ENCODE data around the gene CAVIN1. TPM values are rescaled to one million over a fixed set of nuclear protein-coding genes. Genes with fewer than 3 reads are reported as not detected.

The CAVIN1 gene
- total RNA-seq, 1 donor from 2014 or later = 53.3 TPM

DNA sequence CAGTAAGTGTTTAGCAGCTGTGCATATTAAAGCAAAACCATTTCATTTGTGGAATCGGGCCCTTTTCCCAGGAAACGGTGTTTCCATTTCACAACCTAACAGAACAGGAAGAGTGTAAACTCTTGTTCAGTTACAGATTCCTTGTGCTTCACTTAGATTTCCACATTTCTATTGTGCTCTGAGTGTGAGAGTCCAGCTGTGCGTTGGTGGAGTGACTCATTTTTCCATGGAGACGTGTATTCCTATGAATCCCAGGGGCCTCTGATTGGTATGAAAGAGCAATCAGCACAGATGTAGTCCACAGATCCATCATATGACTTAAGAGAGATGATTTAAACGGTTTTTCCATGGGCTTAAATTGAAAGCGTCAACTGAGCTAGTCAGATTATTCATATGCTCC, 13.3 kb upstream of the CAVIN1 start:
- TF ChIP-seq, protein P1, sequence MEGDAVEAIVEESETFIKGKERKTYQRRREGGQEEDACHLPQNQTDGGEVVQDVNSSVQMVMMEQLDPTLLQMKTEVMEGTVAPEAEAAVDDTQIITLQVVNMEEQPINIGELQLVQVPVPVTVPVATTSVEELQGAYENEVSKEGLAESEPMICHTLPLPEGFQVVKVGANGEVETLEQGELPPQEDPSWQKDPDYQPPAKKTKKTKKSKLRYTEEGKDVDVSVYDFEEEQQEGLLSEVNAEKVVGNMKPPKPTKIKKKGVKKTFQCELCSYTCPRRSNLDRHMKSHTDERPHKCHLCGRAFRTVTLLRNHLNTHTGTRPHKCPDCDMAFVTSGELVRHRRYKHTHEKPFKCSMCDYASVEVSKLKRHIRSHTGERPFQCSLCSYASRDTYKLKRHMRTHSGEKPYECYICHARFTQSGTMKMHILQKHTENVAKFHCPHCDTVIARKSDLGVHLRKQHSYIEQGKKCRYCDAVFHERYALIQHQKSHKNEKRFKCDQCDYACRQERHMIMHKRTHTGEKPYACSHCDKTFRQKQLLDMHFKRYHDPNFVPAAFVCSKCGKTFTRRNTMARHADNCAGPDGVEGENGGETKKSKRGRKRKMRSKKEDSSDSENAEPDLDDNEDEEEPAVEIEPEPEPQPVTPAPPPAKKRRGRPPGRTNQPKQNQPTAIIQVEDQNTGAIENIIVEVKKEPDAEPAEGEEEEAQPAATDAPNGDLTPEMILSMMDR (IDR thresholded peaks at IDR 0.05; ENCODE audit: unreplicated experiment) = no peak
- peaks cover 5% of the 10 kb centered on the region for H3K4me1 Mint-ChIP-seq
- no peaks in the 10 kb centered on the region for H3K36me3 Mint-ChIP-seq
- DNase-seq (ENCODE audit: low spot score in 2 of 2, unreplicated experiment in 2 of 2) = no peak
- H3K9me3 Mint-ChIP-seq = no peaks in the 10 kb centered on the region
- H3K4me3 Mint-ChIP-seq = no peak overlapping the region
- peak overlapping the region; percentile 23 for H3K27ac Mint-ChIP-seq
- no peaks in the 10 kb centered on the region for H3K27me3 Mint-ChIP-seq (ENCODE audit: low read depth)

DNA sequence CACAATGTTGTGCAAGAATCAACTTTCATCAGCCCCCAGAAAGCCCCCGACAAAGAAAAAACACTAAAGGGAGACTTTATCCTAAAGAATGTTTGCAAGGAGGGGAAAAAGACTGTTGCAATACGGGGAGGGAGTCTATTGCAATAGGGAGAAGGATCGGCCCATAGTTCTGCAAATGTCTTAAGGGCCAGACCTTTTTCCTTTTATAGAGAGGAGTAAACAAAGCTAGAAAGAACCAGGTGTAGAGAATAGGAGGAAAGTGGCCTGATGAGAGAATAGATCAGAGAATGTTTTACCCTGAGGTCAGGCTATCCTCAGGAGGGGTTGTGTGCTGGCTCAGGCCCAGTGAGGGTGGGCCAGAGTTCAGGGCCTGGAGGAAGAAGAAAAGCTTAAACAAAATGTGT, 8.7 kb upstream of the CAVIN1 start:
- H3K4me1 Mint-ChIP-seq = peaks cover 24% of the 10 kb centered on the region
- H3K4me3 Mint-ChIP-seq = no peak overlapping the region
- no peaks in the 10 kb centered on the region for H3K9me3 Mint-ChIP-seq
- H3K27me3 Mint-ChIP-seq (ENCODE audit: low read depth) = no peaks in the 10 kb centered on the region
- peak overlapping the region; percentile 62 for H3K27ac Mint-ChIP-seq
- no peak for DNase-seq (ENCODE audit: low spot score in 2 of 2, unreplicated experiment in 2 of 2)
- TF ChIP-seq, protein P1 (IDR thresholded peaks at IDR 0.05; ENCODE audit: unreplicated experiment) = no peak
- H3K36me3 Mint-ChIP-seq = no peaks in the 10 kb centered on the region

GRCh38 chr17:42429726-42430447, 6.8 kb upstream of the CAVIN1 start:
- Mint-ChIP-seq H3K36me3 (no peaks in the 10 kb centered on the region), H3K4me1 (peaks cover 25% of the 10 kb centered on the region), H3K27me3 (ENCODE audit: low read depth) (no peaks in the 10 kb centered on the region), H3K4me3 (no peak overlapping the region), H3K27ac (no peak overlapping the region), H3K9me3 (no peaks in the 10 kb centered on the region)
- DNase-seq (ENCODE audit: low spot score in 2 of 2, unreplicated experiment in 2 of 2) = no peak
- TF ChIP-seq, protein P1 (IDR thresholded peaks at IDR 0.05; ENCODE audit: unreplicated experiment) = no peak

GRCh38 chr17:42428141-42428944, 5.3 kb upstream of the CAVIN1 start:
- DNase-seq (ENCODE audit: low spot score in 2 of 2, unreplicated experiment in 2 of 2) = no peak
- TF ChIP-seq, protein P1 (IDR thresholded peaks at IDR 0.05; ENCODE audit: unreplicated experiment) = no peak
- Mint-ChIP-seq H3K27ac (peak overlapping the region; percentile 98), H3K27me3 (ENCODE audit: low read depth) (peaks cover 3% of the 10 kb centered on the region), H3K4me1 (peaks cover 29% of the 10 kb centered on the region), H3K9me3 (no peaks in the 10 kb centered on the region), H3K4me3 (no peak overlapping the region), H3K36me3 (no peaks in the 10 kb centered on the region)

GRCh38 chr17:42424991-42425610, 2.0 kb upstream of the CAVIN1 start:
- Mint-ChIP-seq H3K4me3 (no peak overlapping the region), H3K9me3 (no peaks in the 10 kb centered on the region), H3K36me3 (no peaks in the 10 kb centered on the region), H3K27me3 (ENCODE audit: low read depth) (peaks cover 31% of the 10 kb centered on the region), H3K27ac (peak overlapping the region; percentile 80), H3K4me1 (peaks cover 44% of the 10 kb centered on the region)
- no peak for DNase-seq (ENCODE audit: low spot score in 2 of 2, unreplicated experiment in 2 of 2)
- TF ChIP-seq, protein P1 (IDR thresholded peaks at IDR 0.05; ENCODE audit: unreplicated experiment) = no peak

Measured in mesothelial cell of epicardium (in vitro differentiated cells).